GM18520 (cell line): ENCODE results near the gene PLS1.
"Not testable (repeated sequence)": the region's sequence is repeated elsewhere in the genome, so short reads cannot be mapped to it uniquely, and the experiment has no call there.

ENCODE experiments used
- ATAC-seq: cut with Tn5 transposase; IDR thresholded peaks from one replicate; pipeline ENCODE4 v1.9.1; 2021; ENCODE audit not compliant: unreplicated experiment

The PLS1 gene

GRCh38 chr3:142595141-142595540 is 1.1 kb upstream of the PLS1 start:
- no peak for ATAC-seq

GRCh38 chr3:142595581-142595950 is 627 bp upstream of the PLS1 start:
- no peak for ATAC-seq

GRCh38 chr3:142596726-142597088 is 514 bp downstream of the PLS1 start:
- no peak for ATAC-seq

GRCh38 chr3:142597906-142598305 is 1.7 kb downstream of the PLS1 start:
- no peak for ATAC-seq

GRCh38 chr3:142601713-142602112 is 5.5 kb downstream of the PLS1 start:
- ATAC-seq = no peak

GRCh38 chr3:142602619-142603385 is 6.6 kb downstream of the PLS1 start:
- no peak for ATAC-seq

- not testable (repeated sequence) for ATAC-seq
These were observed 7.2 kb downstream of the PLS1 start for GRCh38 chr3:142603386-142603705.

GRCh38 chr3:142604940-142605339 is 8.7 kb downstream of the PLS1 start:
- ATAC-seq = no peak

GRCh38 chr3:142608631-142609030 is 12.4 kb downstream of the PLS1 start:
- ATAC-seq = no peak

- no peak for ATAC-seq
These were observed 12.9 kb downstream of the PLS1 start for GRCh38 chr3:142609136-142609535.

- ATAC-seq = no peak
These were observed 15.0 kb downstream of the PLS1 start for GRCh38 chr3:142611206-142611605.

- ATAC-seq = no peak
These were observed 17.3 kb downstream of the PLS1 start for GRCh38 chr3:142613491-142613890.

- ATAC-seq = no peak
These were observed 17.9 kb downstream of the PLS1 start for GRCh38 chr3:142614059-142614626.

- no peak for ATAC-seq
These were observed 19.0 kb downstream of the PLS1 start for GRCh38 chr3:142615171-142615570.

- ATAC-seq = no peak
These were observed 22.8 kb downstream of the PLS1 start for GRCh38 chr3:142618917-142619461.

GRCh38 chr3:142622405-142622804 is 26.2 kb downstream of the PLS1 start:
- ATAC-seq = no peak

GRCh38 chr3:142623194-142623593 is 27.0 kb downstream of the PLS1 start:
- no peak for ATAC-seq

- no peak for ATAC-seq
These were observed 28.4 kb downstream of the PLS1 start for GRCh38 chr3:142624341-142625152.

GRCh38 chr3:142625153-142625440 is 28.9 kb downstream of the PLS1 start:
- no peak for ATAC-seq

GRCh38 chr3:142626971-142627370 is 30.8 kb downstream of the PLS1 start:
- ATAC-seq = no peak

- peak; percentile 77 for ATAC-seq
These were observed 32.6 kb downstream of the PLS1 start for GRCh38 chr3:142628801-142629200.

GRCh38 chr3:142633073-142633472 is 36.9 kb downstream of the PLS1 start:
- ATAC-seq = no peak
